Left kidney (tissue), 2 donors: ENCODE results near the gene PDGFB. TPM values are rescaled to one million over a fixed set of nuclear protein-coding genes. Genes with fewer than 3 reads are reported as not detected.

Experiments used
- DNase-seq: peaks from one replicate; pipeline ENCODE4 v3.0.0-alpha.2; 2013
- polyA plus RNA-seq: library from polyadenylated mRNA; unstranded; fragments of 120-200 nt; gene quantifications from one replicate; pipeline ENCODE4 v1.2.1, GENCODE V29; 2013; ENCODE audit not compliant: insufficient read length

PDGFB gene
- polyA plus RNA-seq, 1 donor = 10.5 TPM

GRCh38 chr22:39208013-39208680, 36.6 kb downstream of the PDGFB start:
- no peak for DNase-seq

- no peak for DNase-seq
Observed at GRCh38 chr22:39207141-39208012, 37.4 kb downstream of the PDGFB start.

- no peak for DNase-seq
Observed at GRCh38 chr22:39206491-39206890, 38.3 kb downstream of the PDGFB start.

GRCh38 chr22:39205344-39206021, 39.3 kb downstream of the PDGFB start:
- no peak for DNase-seq

GRCh38 chr22:39204216-39204615, 40.6 kb downstream of the PDGFB start:
- no peak for DNase-seq

- DNase-seq = no peak
Observed at GRCh38 chr22:39197578-39197977, 47.2 kb downstream of the PDGFB start.

- no peak for DNase-seq
Observed at GRCh38 chr22:39194098-39194497, 50.7 kb downstream of the PDGFB start.

- no peak for DNase-seq
Observed at GRCh38 chr22:39188809-39189208, 56.0 kb downstream of the PDGFB start.

GRCh38 chr22:39185601-39186012, 59.2 kb downstream of the PDGFB start:
- peak; percentile 42 for DNase-seq

- no peak for DNase-seq
Observed at GRCh38 chr22:39184586-39185577, 59.9 kb downstream of the PDGFB start.

- DNase-seq = no peak
Observed at GRCh38 chr22:39183991-39184585, 60.7 kb downstream of the PDGFB start.

- DNase-seq = no peak
Observed at GRCh38 chr22:39182478-39183030, 62.2 kb downstream of the PDGFB start.

GRCh38 chr22:39181778-39182177, 63.0 kb downstream of the PDGFB start:
- no peak for DNase-seq

- DNase-seq = no peak
Observed at GRCh38 chr22:39181356-39181755, 63.4 kb downstream of the PDGFB start.

- no peak for DNase-seq
Observed at GRCh38 chr22:39179841-39180335, 64.9 kb downstream of the PDGFB start.

GRCh38 chr22:39179401-39179827, 65.4 kb downstream of the PDGFB start:
- DNase-seq = no peak

- no peak for DNase-seq
Observed at GRCh38 chr22:39178206-39179111, 66.3 kb downstream of the PDGFB start.

- DNase-seq = no peak
Observed at GRCh38 chr22:39177791-39178190, 67.0 kb downstream of the PDGFB start.

GRCh38 chr22:39177456-39177775, 67.4 kb downstream of the PDGFB start:
- no peak for DNase-seq
